ENCODE data around the gene ACTN1.

ACTN1 gene

DNA sequence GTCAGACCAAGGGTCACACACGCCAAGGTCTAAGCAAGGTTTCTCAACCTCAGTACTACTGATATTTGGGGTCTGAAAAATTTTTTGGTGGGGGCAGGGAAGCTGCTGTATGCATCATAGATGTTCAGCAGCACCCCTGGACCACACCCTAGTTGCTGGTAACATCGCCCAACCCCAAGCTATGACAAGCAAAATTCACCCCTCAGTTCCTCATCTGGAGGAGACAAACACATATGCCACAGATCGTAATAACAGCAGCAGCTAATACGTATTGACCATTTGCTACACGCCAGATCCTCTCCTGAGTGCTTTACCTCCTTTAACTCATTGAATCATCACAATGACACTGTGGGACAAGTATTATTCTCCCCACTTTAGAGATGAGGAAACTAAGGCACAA lies 46.4 kb downstream of the ACTN1 start (continued):
- TF ChIP-seq, protein P1, sequence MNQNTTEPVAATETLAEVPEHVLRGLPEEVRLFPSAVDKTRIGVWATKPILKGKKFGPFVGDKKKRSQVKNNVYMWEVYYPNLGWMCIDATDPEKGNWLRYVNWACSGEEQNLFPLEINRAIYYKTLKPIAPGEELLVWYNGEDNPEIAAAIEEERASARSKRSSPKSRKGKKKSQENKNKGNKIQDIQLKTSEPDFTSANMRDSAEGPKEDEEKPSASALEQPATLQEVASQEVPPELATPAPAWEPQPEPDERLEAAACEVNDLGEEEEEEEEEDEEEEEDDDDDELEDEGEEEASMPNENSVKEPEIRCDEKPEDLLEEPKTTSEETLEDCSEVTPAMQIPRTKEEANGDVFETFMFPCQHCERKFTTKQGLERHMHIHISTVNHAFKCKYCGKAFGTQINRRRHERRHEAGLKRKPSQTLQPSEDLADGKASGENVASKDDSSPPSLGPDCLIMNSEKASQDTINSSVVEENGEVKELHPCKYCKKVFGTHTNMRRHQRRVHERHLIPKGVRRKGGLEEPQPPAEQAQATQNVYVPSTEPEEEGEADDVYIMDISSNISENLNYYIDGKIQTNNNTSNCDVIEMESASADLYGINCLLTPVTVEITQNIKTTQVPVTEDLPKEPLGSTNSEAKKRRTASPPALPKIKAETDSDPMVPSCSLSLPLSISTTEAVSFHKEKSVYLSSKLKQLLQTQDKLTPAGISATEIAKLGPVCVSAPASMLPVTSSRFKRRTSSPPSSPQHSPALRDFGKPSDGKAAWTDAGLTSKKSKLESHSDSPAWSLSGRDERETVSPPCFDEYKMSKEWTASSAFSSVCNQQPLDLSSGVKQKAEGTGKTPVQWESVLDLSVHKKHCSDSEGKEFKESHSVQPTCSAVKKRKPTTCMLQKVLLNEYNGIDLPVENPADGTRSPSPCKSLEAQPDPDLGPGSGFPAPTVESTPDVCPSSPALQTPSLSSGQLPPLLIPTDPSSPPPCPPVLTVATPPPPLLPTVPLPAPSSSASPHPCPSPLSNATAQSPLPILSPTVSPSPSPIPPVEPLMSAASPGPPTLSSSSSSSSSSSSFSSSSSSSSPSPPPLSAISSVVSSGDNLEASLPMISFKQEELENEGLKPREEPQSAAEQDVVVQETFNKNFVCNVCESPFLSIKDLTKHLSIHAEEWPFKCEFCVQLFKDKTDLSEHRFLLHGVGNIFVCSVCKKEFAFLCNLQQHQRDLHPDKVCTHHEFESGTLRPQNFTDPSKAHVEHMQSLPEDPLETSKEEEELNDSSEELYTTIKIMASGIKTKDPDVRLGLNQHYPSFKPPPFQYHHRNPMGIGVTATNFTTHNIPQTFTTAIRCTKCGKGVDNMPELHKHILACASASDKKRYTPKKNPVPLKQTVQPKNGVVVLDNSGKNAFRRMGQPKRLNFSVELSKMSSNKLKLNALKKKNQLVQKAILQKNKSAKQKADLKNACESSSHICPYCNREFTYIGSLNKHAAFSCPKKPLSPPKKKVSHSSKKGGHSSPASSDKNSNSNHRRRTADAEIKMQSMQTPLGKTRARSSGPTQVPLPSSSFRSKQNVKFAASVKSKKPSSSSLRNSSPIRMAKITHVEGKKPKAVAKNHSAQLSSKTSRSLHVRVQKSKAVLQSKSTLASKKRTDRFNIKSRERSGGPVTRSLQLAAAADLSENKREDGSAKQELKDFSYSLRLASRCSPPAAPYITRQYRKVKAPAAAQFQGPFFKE (tag by site-specific recombination; IDR thresholded peaks at IDR 0.05; ENCODE audit: borderline replicate concordance), result no peak
- no peak for TF ChIP-seq ZNF624 (tag by site-specific recombination; IDR thresholded peaks at IDR 0.05)
- TF ChIP-seq, protein P2, sequence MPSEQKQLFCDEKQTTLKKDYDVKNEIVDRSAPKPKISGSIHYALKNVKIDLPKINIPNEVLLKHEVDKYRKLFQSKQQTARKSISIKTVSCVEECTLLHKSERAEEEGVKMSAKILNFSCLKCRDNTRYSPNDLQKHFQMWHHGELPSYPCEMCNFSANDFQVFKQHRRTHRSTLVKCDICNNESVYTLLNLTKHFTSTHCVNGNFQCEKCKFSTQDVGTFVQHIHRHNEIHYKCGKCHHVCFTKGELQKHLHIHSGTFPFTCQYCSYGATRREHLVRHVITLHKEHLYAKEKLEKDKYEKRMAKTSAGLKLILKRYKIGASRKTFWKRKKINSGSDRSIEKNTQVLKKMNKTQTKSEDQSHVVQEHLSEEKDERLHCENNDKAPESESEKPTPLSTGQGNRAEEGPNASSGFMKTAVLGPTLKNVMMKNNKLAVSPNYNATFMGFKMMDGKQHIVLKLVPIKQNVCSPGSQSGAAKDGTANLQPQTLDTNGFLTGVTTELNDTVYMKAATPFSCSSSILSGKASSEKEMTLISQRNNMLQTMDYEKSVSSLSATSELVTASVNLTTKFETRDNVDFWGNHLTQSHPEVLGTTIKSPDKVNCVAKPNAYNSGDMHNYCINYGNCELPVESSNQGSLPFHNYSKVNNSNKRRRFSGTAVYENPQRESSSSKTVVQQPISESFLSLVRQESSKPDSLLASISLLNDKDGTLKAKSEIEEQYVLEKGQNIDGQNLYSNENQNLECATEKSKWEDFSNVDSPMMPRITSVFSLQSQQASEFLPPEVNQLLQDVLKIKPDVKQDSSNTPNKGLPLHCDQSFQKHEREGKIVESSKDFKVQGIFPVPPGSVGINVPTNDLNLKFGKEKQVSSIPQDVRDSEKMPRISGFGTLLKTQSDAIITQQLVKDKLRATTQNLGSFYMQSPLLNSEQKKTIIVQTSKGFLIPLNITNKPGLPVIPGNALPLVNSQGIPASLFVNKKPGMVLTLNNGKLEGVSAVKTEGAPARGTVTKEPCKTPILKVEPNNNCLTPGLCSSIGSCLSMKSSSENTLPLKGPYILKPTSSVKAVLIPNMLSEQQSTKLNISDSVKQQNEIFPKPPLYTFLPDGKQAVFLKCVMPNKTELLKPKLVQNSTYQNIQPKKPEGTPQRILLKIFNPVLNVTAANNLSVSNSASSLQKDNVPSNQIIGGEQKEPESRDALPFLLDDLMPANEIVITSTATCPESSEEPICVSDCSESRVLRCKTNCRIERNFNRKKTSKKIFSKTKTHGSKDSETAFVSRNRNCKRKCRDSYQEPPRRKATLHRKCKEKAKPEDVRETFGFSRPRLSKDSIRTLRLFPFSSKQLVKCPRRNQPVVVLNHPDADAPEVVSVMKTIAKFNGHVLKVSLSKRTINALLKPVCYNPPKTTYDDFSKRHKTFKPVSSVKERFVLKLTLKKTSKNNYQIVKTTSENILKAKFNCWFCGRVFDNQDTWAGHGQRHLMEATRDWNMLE (tag by site-specific recombination; conservative IDR thresholded peaks at IDR 0.05; ENCODE audit: low read depth), result no peak
- TF ChIP-seq ZNF777 (tag by site-specific recombination; IDR thresholded peaks at IDR 0.05; ENCODE audit: borderline replicate concordance), result no peak
- TF ChIP-seq ZNF335 (tag by site-specific recombination; conservative IDR thresholded peaks at IDR 0.05), result no peak
- TF ChIP-seq ZNF549 (tag by site-specific recombination; IDR thresholded peaks at IDR 0.05), result no peak
- no peak for TF ChIP-seq HOXD13 (CRISPR knock-in tag; IDR thresholded peaks at IDR 0.05; ENCODE audit: borderline replicate concordance)
- TF ChIP-seq WT1 (tag by site-specific recombination; IDR thresholded peaks at IDR 0.05), result no peak
- TF ChIP-seq ZIC2 (tag by site-specific recombination; IDR thresholded peaks at IDR 0.05), result no peak
- TF ChIP-seq ZNF157 (tag by site-specific recombination; IDR thresholded peaks at IDR 0.05), result no peak
- TF ChIP-seq SALL2 (tag by site-specific recombination; IDR thresholded peaks at IDR 0.05; ENCODE audit: borderline replicate concordance), result no peak
- no peak for TF ChIP-seq SCRT2 (tag by site-specific recombination; IDR thresholded peaks at IDR 0.05)
- TF ChIP-seq ZNF792 (tag by site-specific recombination; IDR thresholded peaks at IDR 0.05), result no peak
- TF ChIP-seq MZF1 (tag by site-specific recombination; IDR thresholded peaks at IDR 0.05; ENCODE audit: borderline replicate concordance), result no peak
- no peak for TF ChIP-seq SCRT1 (tag by site-specific recombination; IDR thresholded peaks at IDR 0.05; ENCODE audit: borderline replicate concordance)
- TF ChIP-seq ZBTB48 (tag by site-specific recombination; IDR thresholded peaks at IDR 0.05), result no peak

DNA sequence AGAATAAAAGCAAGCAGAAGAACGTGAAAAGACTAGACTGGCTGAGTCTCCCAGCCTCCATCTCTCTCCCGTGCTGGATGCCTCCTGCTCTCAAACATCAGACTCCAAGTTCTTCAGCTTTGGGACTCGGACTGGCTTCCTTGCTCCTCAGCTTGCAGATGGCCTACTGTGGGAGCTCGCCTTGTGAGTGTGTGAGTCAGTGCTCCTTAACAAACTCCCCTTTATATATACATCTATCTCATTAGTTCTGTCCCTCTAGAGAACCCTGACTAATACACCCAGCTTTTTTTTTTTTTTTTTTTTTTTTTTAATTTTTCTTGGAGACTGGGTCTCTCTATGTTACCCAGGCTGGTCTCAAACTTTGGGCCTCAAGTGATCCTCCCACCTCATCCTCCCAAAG lies 46.9 kb downstream of the ACTN1 start:
- ChIA-PET POLR2A (interaction anchor here (0.6 kb wide), 1 partner anchor 180 kb away, joined by 3 read pairs; no protein-coding TSS in a partner anchor), CTCF (interaction anchor here (0.6 to 1.2 kb wide), 2 partner anchors 8 to 73 kb away, joined by 3 to 7 read pairs; no protein-coding TSS in a partner anchor)
- Histone ChIP-seq H3K27ac (ENCODE audit: extremely low read depth, low read depth, low read length) (no peak overlapping the region), H3K36me3 (ENCODE audit: control insufficient read depth in 2 of 2, insufficient read depth in 1 of 2, low read length in 2 of 2) (no peaks in the 10 kb centered on the region), H3K9me3 (ENCODE audit: control insufficient read depth, insufficient read depth, low read depth, low read length) (no peaks in the 10 kb centered on the region), H3K4me3 (ENCODE audit: low read depth, low read length) (no peak overlapping the region), H3K4me1 (ENCODE audit: control insufficient read depth, insufficient read depth, low read length) (no peaks in the 10 kb centered on the region)
- TF ChIP-seq ZNF529 (tag by site-specific recombination; IDR thresholded peaks at IDR 0.05; ENCODE audit: insufficient replicate concordance), result no peak
- no peak for TF ChIP-seq ZNF830 (tag by site-specific recombination; IDR thresholded peaks at IDR 0.05; ENCODE audit: low read depth)
- TF ChIP-seq, protein P3, sequence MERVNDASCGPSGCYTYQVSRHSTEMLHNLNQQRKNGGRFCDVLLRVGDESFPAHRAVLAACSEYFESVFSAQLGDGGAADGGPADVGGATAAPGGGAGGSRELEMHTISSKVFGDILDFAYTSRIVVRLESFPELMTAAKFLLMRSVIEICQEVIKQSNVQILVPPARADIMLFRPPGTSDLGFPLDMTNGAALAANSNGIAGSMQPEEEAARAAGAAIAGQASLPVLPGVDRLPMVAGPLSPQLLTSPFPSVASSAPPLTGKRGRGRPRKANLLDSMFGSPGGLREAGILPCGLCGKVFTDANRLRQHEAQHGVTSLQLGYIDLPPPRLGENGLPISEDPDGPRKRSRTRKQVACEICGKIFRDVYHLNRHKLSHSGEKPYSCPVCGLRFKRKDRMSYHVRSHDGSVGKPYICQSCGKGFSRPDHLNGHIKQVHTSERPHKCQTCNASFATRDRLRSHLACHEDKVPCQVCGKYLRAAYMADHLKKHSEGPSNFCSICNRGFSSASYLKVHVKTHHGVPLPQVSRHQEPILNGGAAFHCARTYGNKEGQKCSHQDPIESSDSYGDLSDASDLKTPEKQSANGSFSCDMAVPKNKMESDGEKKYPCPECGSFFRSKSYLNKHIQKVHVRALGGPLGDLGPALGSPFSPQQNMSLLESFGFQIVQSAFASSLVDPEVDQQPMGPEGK (tag by site-specific recombination; IDR thresholded peaks at IDR 0.05), result no peak
- no peak for TF ChIP-seq ZNF404 (tag by site-specific recombination; IDR thresholded peaks at IDR 0.05)
- no peak for TF ChIP-seq PRDM1 (tag by site-specific recombination; IDR thresholded peaks at IDR 0.05)
- no peak for TF ChIP-seq ZNF473 (tag by site-specific recombination; IDR thresholded peaks at IDR 0.05)
- no peak for TF ChIP-seq ZNF837 (tag by site-specific recombination; IDR thresholded peaks at IDR 0.05)
- TF ChIP-seq ZNF558 (tag by site-specific recombination; IDR thresholded peaks at IDR 0.05), result no peak
